Measurements from ENCODE around the gene CAMKK1.

DNA sequence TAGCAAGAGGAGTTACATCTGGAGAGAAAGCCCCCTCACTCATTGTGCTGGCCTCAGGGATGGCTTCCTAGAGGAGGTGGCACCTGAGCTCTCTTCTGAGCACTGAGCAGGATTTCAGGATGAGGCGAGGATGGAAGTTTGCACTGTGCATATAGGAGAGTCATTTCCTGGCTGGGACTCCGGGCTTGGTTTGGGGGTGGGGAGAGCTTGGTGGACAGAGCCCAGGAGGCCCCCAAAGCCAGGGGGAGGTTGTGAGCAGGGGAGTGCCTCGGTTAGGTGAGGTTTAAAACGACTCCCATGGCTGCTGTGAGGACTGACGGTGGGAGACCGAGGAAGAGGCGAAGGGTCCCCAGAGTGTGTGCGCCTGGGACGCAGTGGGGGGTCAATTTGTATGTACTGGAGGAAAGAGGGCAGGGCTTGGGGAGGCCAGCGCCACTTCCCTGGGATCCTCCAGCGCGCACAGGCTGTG lies 1.2 kb downstream of the CAMKK1 start:
- TF ChIP-seq, protein P1, sequence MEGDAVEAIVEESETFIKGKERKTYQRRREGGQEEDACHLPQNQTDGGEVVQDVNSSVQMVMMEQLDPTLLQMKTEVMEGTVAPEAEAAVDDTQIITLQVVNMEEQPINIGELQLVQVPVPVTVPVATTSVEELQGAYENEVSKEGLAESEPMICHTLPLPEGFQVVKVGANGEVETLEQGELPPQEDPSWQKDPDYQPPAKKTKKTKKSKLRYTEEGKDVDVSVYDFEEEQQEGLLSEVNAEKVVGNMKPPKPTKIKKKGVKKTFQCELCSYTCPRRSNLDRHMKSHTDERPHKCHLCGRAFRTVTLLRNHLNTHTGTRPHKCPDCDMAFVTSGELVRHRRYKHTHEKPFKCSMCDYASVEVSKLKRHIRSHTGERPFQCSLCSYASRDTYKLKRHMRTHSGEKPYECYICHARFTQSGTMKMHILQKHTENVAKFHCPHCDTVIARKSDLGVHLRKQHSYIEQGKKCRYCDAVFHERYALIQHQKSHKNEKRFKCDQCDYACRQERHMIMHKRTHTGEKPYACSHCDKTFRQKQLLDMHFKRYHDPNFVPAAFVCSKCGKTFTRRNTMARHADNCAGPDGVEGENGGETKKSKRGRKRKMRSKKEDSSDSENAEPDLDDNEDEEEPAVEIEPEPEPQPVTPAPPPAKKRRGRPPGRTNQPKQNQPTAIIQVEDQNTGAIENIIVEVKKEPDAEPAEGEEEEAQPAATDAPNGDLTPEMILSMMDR (conservative IDR thresholded peaks at IDR 0.05; ENCODE audit: low read length) = no peak
- no peak for TF ChIP-seq EZH2phosphoT487 (IDR thresholded peaks at IDR 0.05; ENCODE audit: borderline replicate concordance)

All from Loucy (cell line).